Body of pancreas (tissue), 4 donors: ENCODE measurements around the gene HIP1.

Experiments
- POLR2A ChIP-seq, 3 donors: fragments of 450-650 bp; IDR thresholded peaks; one replicate each; pipeline ENCODE4 v1.6.1; 2016; ENCODE audit warnings: antibody characterized with exemption in 3 of 3, mild to moderate bottlenecking in 2 of 3
- TF ChIP-seq, protein P1 (sequence below), 7 experiments: fragments of 450-650 bp in 4 of 7; fragments of 200-600 bp in 3 of 7; sonication (generic) in 3 of 7; IDR thresholded peaks; one replicate each; pipeline ENCODE4 v1.5.1; 2016 to 2019; ENCODE audit warnings: antibody characterized with exemption in 7 of 7

GRCh38 chr7:75537731-75538130 lies 201.0 kb downstream of the HIP1 start:
- no peak for TF ChIP-seq POLR2A (IDR thresholded peaks at IDR 0.05)
- TF ChIP-seq, protein P1, sequence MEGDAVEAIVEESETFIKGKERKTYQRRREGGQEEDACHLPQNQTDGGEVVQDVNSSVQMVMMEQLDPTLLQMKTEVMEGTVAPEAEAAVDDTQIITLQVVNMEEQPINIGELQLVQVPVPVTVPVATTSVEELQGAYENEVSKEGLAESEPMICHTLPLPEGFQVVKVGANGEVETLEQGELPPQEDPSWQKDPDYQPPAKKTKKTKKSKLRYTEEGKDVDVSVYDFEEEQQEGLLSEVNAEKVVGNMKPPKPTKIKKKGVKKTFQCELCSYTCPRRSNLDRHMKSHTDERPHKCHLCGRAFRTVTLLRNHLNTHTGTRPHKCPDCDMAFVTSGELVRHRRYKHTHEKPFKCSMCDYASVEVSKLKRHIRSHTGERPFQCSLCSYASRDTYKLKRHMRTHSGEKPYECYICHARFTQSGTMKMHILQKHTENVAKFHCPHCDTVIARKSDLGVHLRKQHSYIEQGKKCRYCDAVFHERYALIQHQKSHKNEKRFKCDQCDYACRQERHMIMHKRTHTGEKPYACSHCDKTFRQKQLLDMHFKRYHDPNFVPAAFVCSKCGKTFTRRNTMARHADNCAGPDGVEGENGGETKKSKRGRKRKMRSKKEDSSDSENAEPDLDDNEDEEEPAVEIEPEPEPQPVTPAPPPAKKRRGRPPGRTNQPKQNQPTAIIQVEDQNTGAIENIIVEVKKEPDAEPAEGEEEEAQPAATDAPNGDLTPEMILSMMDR (IDR thresholded peaks at IDR 0.05): no peak
